ENCODE data around the gene VSIG10. TPM values are rescaled to one million over a fixed set of nuclear protein-coding genes. Genes with fewer than 3 reads are reported as not detected.
A peak's percentile ranks its signal among the peaks of the same experiment; 100 is the strongest.

The VSIG10 gene
- total RNA-seq, 1 donor from 2014 or later, result 38.3 TPM

DNA sequence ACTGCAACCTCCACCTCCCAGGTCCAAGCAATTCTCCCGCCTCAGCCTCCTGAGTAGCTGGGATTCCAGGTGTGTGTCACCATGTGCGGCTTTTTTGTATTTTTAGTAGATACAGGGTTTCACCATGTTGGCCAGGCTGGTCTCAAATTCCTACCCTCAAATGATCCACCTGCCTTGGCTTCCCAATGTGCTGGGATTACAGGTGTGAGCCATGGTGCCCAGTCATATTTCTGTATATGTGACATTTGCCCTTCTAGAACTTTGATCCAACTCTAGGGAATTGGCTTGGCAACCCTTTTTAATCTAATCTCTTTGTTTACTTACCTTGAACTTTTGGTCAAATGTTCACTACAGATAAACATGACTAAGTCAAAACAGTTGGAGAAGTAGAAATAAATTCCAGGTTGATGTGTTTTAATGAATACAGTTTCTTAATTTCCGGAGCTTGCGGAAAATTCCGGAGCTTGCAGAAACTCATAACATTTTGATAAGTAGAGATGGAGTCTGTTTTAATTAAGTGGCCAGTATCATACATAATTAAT lies 20.6 kb upstream of the VSIG10 start:
- Histone ChIP-seq H3K4me1 (no peaks in the 10 kb centered on the region), H3K4me3 (no peak overlapping the region), H3K27me3 (no peaks in the 10 kb centered on the region), H3K9me3 (no peaks in the 10 kb centered on the region), H3K36me3 (no peaks in the 10 kb centered on the region), H3K27ac (no peak overlapping the region)
- DNase-seq (ENCODE audit: low spot score in 2 of 2), result no peak
- intact Hi-C loops (cut with DNase I), result loop anchor here (5.0 kb wide), 1 partner anchor 253 kb away; the partner anchor contains the start of gene SUDS3
- TF ChIP-seq, protein P1, sequence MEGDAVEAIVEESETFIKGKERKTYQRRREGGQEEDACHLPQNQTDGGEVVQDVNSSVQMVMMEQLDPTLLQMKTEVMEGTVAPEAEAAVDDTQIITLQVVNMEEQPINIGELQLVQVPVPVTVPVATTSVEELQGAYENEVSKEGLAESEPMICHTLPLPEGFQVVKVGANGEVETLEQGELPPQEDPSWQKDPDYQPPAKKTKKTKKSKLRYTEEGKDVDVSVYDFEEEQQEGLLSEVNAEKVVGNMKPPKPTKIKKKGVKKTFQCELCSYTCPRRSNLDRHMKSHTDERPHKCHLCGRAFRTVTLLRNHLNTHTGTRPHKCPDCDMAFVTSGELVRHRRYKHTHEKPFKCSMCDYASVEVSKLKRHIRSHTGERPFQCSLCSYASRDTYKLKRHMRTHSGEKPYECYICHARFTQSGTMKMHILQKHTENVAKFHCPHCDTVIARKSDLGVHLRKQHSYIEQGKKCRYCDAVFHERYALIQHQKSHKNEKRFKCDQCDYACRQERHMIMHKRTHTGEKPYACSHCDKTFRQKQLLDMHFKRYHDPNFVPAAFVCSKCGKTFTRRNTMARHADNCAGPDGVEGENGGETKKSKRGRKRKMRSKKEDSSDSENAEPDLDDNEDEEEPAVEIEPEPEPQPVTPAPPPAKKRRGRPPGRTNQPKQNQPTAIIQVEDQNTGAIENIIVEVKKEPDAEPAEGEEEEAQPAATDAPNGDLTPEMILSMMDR (IDR thresholded peaks at IDR 0.05), result no peak

DNA sequence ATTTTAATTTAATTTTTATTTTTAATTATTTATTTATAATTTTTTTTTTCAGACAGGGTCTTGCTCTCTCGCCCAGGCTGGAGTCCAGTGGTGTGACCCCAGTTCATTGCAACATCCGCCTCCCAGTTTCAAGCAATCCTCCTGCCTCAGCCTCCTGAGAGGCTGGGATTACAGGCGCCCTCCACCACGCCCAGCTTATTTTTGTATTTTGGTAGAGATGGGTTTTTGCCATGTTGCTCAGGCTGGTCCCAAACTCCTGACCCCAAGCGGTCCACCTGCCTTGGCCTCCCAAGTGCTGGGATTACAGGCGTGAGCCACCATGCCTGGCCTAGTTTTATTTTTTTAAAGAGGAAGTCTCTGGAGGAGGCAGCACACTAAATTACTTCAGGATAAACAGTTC lies 18.5 kb upstream of the VSIG10 start:
- DNase-seq (ENCODE audit: low spot score in 2 of 2), result no peak
- TF ChIP-seq, protein P1 (IDR thresholded peaks at IDR 0.05), result no peak
- no peak overlapping the region for H3K27ac ChIP-seq
- no peaks in the 10 kb centered on the region for H3K4me1 ChIP-seq
- H3K27me3 ChIP-seq, result no peaks in the 10 kb centered on the region
- intact Hi-C loops (cut with DNase I), result loop anchor here (5.0 kb wide), 1 partner anchor 255 kb away; the partner anchor contains the start of gene SUDS3
- H3K4me3 ChIP-seq, result no peak overlapping the region
- no peaks in the 10 kb centered on the region for H3K36me3 ChIP-seq
- no peaks in the 10 kb centered on the region for H3K9me3 ChIP-seq

DNA sequence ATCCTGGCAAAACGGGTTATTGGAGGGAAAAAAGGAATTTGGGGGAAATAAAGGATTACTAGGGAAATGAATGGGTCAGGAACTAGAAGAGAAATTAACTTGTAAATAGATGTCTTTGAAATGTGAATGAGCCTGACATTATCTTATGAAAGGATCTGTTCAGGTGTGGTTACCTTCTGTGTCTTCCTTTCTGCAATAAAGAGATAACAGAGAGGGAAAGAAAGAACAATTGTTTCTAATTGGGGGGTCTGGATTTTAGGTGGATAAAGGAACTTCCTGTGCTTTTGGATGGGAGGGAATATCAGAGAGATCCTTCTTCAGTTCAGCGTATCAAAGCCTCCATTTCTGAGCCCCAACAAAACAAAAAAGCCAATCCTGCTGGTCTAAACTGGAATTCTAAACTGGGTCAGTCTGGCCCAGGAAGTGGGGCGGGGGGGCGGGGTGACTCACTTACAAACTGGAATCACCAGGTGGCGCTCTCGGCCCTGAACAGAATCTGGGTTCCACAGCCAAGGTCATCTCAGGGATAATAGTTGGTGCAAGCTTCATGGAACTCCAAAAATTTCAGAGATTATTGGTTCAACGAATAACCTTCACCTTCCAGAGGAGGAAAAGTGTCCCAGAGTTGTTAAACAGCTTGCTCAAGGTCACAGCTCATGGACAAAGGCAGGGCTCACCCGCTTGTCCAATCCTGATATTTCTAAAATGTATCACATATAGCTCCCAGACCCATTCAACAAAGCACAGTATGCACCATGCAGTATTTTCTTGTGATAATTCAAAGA lies 17.0 kb upstream of the VSIG10 start:
- no peaks in the 10 kb centered on the region for H3K27me3 ChIP-seq
- intact Hi-C loops (cut with DNase I), result loop anchor here (1.0 to 5.0 kb wide), 2 partner anchors 16 to 257 kb away; partner anchors contain the start of genes PEBP1 and SUDS3
- no peak overlapping the region for H3K4me3 ChIP-seq
- H3K4me1 ChIP-seq, result no peaks in the 10 kb centered on the region
- H3K9me3 ChIP-seq, result no peaks in the 10 kb centered on the region
- DNase-seq (ENCODE audit: low spot score in 2 of 2), result peak in 1 of 2 donors; percentile 84
- TF ChIP-seq, protein P1 (IDR thresholded peaks at IDR 0.05), result peak; percentile 5 to 88 (median 82)
- H3K27ac ChIP-seq, result no peak overlapping the region
- H3K36me3 ChIP-seq, result peaks cover 0 to 4% of the 10 kb centered on the region in 2 donors

DNA sequence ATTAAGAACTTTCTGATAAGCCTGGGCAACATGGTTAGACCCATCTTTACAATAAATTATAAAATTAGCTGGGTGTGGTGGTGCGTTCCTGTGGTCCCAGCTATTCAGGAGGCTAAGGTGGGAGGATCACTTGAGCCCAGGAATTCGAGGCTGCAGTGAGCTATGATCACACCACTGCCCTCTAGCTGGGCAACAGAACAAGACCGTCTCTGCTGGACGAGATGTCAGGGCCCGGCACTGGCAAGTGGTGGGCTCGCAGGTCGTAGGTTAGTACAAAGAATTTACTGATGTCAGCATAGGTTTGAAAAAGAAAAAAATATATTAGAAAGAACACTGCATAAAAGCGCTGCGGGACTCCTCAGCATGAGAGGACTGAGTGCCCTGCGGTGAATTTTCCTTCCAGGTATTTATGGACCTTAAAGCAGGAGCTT lies 15.7 kb upstream of the VSIG10 start:
- DNase-seq (ENCODE audit: low spot score in 2 of 2), result no peak
- intact Hi-C loops (cut with DNase I), result no loop called here
- no peaks in the 10 kb centered on the region for H3K9me3 ChIP-seq
- H3K4me3 ChIP-seq, result no peak overlapping the region
- H3K4me1 ChIP-seq, result no peaks in the 10 kb centered on the region
- H3K27me3 ChIP-seq, result no peaks in the 10 kb centered on the region
- TF ChIP-seq, protein P1 (IDR thresholded peaks at IDR 0.05), result no peak
- peaks cover 0 to 4% of the 10 kb centered on the region in 2 donors for H3K36me3 ChIP-seq
- no peak overlapping the region for H3K27ac ChIP-seq

DNA sequence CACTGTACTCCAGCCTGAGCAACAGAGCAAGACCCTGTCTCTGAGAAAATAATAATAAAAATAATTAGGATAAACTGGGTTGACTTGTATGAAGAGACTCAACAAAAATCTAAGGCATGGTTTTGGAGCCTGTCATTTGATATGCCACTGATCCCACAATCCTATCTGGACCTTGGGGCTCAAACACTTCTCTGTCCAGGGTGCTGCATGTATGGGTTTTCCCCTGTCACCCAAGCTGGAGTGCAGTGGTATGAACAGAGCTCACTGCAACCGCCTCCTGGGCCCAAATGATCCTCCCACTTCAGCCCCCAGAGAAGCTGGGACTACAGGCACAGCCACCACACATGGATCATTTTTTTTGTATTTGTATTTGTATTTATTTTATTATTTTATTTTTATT lies 5.3 kb upstream of the VSIG10 start:
- H3K36me3 ChIP-seq, result no peaks in the 10 kb centered on the region
- intact Hi-C loops (cut with DNase I), result no loop called here
- DNase-seq (ENCODE audit: low spot score in 2 of 2), result no peak

More for the DNA sequence above, 5.3 kb upstream of the VSIG10 start:
- H3K27me3 ChIP-seq, result no peaks in the 10 kb centered on the region
- H3K9me3 ChIP-seq, result no peaks in the 10 kb centered on the region
- TF ChIP-seq, protein P1 (IDR thresholded peaks at IDR 0.05), result no peak
- H3K4me3 ChIP-seq, result no peak overlapping the region
- H3K4me1 ChIP-seq, result no peaks in the 10 kb centered on the region
- no peak overlapping the region for H3K27ac ChIP-seq

Data from ascending aorta (tissue), 2 donors.